ENCODE measurements around the gene CMSS1.

The CMSS1 gene

DNA sequence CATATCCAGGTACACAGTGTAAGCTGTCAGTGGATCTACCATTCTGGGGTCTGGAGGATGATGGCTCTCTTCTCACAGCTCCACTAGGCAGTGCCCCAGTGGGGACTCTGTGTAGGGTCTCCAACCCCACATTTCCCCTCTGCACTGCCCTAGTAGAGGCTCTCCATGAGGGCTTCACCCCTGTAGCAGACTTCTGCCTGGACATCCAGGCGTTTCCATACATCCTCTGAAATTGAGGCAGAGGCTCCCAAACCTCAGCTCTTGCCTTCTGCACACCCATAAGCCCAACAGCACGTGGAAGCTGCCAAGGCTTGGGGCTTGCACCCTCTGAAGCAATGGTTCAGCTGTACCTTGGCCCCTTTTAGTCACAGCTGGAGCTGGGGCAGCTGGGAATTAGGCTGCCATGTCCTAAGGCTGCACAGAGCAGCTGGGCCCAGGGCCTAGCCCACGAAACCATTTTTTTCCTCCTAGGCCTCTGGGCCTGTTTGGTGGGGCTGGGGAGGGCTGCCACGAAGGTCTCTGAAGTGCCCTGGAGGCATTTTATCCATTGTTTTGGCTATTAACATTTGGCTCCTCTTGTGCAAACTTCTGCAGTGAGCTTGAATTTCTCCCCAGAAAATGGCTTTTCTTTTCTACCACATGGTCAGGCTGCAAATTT lies 362.2 kb downstream of the CMSS1 start:
- no peak for DNase-seq (ENCODE audit: low read depth in 2 of 2)
- TF ChIP-seq, protein P1, sequence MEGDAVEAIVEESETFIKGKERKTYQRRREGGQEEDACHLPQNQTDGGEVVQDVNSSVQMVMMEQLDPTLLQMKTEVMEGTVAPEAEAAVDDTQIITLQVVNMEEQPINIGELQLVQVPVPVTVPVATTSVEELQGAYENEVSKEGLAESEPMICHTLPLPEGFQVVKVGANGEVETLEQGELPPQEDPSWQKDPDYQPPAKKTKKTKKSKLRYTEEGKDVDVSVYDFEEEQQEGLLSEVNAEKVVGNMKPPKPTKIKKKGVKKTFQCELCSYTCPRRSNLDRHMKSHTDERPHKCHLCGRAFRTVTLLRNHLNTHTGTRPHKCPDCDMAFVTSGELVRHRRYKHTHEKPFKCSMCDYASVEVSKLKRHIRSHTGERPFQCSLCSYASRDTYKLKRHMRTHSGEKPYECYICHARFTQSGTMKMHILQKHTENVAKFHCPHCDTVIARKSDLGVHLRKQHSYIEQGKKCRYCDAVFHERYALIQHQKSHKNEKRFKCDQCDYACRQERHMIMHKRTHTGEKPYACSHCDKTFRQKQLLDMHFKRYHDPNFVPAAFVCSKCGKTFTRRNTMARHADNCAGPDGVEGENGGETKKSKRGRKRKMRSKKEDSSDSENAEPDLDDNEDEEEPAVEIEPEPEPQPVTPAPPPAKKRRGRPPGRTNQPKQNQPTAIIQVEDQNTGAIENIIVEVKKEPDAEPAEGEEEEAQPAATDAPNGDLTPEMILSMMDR (IDR thresholded peaks at IDR 0.05; ENCODE audit: low read depth, low read length) = no peak
- no peak overlapping the region for H3K4me3 ChIP-seq (replicated peaks in 1 of 2; ENCODE audit: low read depth in 2 of 2, low read length in 2 of 2)

DNA sequence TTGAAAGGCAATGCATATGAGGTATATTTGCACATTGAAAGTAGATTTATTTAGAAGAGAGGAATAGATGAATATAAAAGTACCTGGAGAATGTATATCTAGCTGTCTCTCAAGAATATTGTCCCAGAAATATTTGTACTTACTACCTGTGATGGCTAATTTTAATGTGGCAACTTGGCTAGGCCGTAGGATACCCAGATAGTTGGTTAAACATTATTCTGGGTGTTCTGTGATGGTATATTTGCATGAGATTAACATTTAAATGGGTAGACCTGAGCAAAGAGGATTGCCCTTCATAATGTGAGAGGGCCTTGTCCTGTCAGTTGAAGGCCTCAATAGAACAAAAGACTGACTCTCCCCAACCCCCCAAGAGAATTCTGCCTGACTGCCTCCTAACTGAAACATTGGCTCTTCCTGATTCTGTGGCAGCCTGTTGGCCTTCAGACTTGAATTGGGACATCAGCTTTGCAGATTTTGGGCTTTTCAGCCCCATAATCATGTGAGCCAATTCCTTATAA lies 366.0 kb downstream of the CMSS1 start:
- no peak for DNase-seq (ENCODE audit: low read depth in 2 of 2)
- TF ChIP-seq, protein P1 (IDR thresholded peaks at IDR 0.05; ENCODE audit: low read depth, low read length) = no peak
- H3K4me3 ChIP-seq (replicated peaks in 1 of 2; ENCODE audit: low read depth in 2 of 2, low read length in 2 of 2) = no peak overlapping the region

DNA sequence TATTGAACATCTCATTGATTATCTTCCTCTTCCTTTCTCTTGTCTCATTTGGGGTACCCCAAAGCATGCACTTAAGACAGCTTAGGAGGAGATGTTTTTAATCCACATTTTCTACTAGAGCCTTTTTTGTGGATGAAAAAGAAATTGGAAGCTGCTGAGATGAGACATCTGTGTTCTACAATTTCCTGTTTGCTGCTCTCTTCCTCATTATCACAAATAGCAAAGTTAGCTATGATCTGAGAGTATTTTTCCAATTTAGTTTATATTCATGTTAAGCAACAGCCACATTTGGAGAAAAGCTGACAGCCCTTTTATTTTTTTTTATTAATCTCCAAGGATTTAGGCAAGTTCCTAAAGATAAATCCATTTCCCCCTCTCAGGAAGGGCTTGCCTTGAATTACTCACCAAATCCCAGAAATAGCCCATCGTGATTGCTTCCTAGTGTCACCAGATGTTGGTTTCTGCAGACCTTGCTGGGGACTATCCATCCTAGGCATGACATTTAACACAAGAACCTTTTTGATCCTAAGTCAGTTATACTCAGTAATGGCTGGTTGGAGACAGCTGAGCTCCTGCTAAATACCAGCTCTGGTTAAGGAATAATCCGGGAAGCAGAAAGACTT lies 367.4 kb downstream of the CMSS1 start:
- TF ChIP-seq, protein P1 (IDR thresholded peaks at IDR 0.05; ENCODE audit: low read depth, low read length) = no peak
- H3K4me3 ChIP-seq (replicated peaks in 1 of 2; ENCODE audit: low read depth in 2 of 2, low read length in 2 of 2) = no peak overlapping the region
- peak in 1 of 2 donors; percentile 49 for DNase-seq (ENCODE audit: low read depth in 2 of 2)

DNA sequence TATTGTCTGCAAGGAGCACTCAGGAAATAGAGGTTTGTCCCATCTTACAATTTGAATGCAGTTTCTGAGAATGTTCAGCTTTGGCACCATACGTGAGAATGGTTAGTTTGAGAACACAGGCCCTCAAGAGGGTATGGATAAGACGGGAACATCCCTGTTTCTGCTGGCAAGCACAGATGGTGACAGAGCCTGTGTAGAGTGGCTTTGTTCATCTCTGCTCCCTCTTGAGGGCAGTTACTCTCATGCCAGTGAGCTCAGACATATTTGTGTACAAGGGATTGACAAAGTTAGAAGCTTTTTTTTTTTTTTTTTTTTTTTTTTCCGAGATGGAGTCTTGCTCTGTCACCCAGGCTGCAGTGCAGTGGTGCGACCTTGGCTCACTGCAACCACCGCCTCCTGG lies 368.2 kb downstream of the CMSS1 start:
- no peak overlapping the region for H3K4me3 ChIP-seq (replicated peaks in 1 of 2; ENCODE audit: low read depth in 2 of 2, low read length in 2 of 2)
- TF ChIP-seq, protein P1 (IDR thresholded peaks at IDR 0.05; ENCODE audit: low read depth, low read length) = no peak
- no peak for DNase-seq (ENCODE audit: low read depth in 2 of 2)

DNA sequence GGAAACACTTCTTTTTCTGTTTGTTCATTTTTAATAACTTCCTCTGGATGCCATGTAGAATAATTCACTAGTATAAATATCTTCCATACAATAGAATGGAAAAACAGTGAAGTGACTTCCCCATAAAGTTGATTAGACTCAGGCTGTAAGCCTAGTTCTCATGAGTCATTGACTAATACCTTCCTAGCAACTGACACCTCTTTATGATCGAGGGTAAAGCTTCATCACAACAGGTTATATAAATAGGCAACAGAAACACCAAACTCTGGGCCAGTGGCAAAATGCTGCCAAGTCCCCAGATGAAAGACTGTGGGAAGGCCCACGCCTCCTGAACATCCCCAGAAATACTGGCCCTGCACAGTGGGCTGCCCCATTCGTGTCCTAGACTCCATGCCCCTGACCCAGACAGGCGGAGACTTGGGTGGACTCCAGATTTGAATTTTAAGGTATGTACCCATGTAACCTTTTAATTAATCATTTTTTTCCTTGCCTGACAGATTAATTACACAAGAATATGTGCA lies 371.8 kb downstream of the CMSS1 start:
- DNase-seq (ENCODE audit: low read depth in 2 of 2) = no peak
- TF ChIP-seq, protein P1 (IDR thresholded peaks at IDR 0.05; ENCODE audit: low read depth, low read length) = no peak
- no peak overlapping the region for H3K4me3 ChIP-seq (replicated peaks in 1 of 2; ENCODE audit: low read depth in 2 of 2, low read length in 2 of 2)

DNA sequence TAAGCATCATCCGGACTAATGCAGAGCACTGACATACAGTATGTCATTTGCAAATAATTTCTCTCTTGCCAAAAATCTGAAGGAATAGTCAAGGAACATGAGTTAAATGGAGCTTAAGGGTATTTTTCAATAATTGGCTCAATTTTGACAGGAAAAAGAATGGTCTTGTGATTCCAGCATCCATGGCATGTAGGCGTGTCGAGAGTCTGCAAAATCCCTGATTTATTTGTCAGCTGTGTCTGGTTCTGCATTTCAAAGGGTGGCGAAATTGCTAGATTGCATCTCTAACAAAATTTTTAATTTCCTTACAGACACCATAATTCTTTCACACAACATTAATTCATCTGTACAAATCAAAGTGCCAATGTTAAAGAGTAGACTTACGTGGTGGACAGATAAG lies 377.7 kb downstream of the CMSS1 start:
- no peak for DNase-seq (ENCODE audit: low read depth in 2 of 2)
- no peak overlapping the region for H3K4me3 ChIP-seq (replicated peaks in 1 of 2; ENCODE audit: low read depth in 2 of 2, low read length in 2 of 2)
- TF ChIP-seq, protein P1 (IDR thresholded peaks at IDR 0.05; ENCODE audit: low read depth, low read length) = no peak
